ENCODE measurements around the gene SLC8A1.

- TF ChIP-seq CTCF (IDR thresholded peaks at IDR 0.05 in 2 of 3, conservative IDR thresholded peaks at IDR 0.05 in 1 of 3; ENCODE audit: control insufficient read depth in 2 of 3, extremely low read depth in 1 of 3, insufficient read depth in 1 of 3, low read depth in 3 of 3, low read length in 3 of 3) (no peak), POLR2AphosphoS5 (IDR thresholded peaks at IDR 0.05; ENCODE audit: low read length) (no peak), NBN (IDR thresholded peaks at IDR 0.05) (no peak), EZH2 (IDR thresholded peaks at IDR 0.05; ENCODE audit: borderline replicate concordance, control insufficient read depth, low read depth, low read length) (no peak), POLR2A (IDR thresholded peaks at IDR 0.05; ENCODE audit: low read depth, low read length) (no peak), ZNF622 (IDR thresholded peaks at IDR 0.05) (no peak), CHD1 (IDR thresholded peaks at IDR 0.05; ENCODE audit: low read depth, low read length) (no peak), FOXK2 (IDR thresholded peaks at IDR 0.05) (no peak), CBFB (IDR thresholded peaks at IDR 0.05; ENCODE audit: low read depth) (no peak), EP300 (IDR thresholded peaks at IDR 0.05; ENCODE audit: borderline replicate concordance in 1 of 2, control insufficient read depth in 1 of 2, low read depth in 2 of 2, low read length in 2 of 2) (no peak), MAX (IDR thresholded peaks at IDR 0.05; ENCODE audit: low read depth, low read length) (no peak), ELK1 (IDR thresholded peaks at IDR 0.05; ENCODE audit: low read depth, low read length) (no peak)
- TF ChIP-seq, protein P1, sequence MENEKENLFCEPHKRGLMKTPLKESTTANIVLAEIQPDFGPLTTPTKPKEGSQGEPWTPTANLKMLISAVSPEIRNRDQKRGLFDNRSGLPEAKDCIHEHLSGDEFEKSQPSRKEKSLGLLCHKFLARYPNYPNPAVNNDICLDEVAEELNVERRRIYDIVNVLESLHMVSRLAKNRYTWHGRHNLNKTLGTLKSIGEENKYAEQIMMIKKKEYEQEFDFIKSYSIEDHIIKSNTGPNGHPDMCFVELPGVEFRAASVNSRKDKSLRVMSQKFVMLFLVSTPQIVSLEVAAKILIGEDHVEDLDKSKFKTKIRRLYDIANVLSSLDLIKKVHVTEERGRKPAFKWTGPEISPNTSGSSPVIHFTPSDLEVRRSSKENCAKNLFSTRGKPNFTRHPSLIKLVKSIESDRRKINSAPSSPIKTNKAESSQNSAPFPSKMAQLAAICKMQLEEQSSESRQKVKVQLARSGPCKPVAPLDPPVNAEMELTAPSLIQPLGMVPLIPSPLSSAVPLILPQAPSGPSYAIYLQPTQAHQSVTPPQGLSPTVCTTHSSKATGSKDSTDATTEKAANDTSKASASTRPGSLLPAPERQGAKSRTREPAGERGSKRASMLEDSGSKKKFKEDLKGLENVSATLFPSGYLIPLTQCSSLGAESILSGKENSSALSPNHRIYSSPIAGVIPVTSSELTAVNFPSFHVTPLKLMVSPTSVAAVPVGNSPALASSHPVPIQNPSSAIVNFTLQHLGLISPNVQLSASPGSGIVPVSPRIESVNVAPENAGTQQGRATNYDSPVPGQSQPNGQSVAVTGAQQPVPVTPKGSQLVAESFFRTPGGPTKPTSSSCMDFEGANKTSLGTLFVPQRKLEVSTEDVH (IDR thresholded peaks at IDR 0.05; ENCODE audit: low read depth, partially characterized antibody), result no peak
Measured at GRCh38 chr2:40178171-40178778, 273.6 kb downstream of the SLC8A1 start.

All from GM12878 (cell line).